SU-DHL-6 (cell line): ENCODE measurements around the gene GLE1.

Experiments used
- H2AFZ ChIP-seq: fragments of 200-600 bp; sonication (generic); 2 replicates; pipeline ENCODE4 v1.6.1; 2014; ENCODE audit warnings: low read depth, mild to moderate bottlenecking, moderate library complexity, mixed read lengths, antibody characterized with exemption, low read length; ENCODE audit not compliant: severe bottlenecking
- H3F3A ChIP-seq: fragments of 200-600 bp; shearing (Covaris generic); 2 replicates; pipeline ENCODE4 v1.6.0; 2016; ENCODE audit warnings: antibody characterized with exemption, mild to moderate bottlenecking; ENCODE audit not compliant: insufficient read depth
- H3K27ac ChIP-seq: fragments of 200-600 bp; sonication (generic); 2 replicates; pipeline ENCODE4 v1.5.1; 2016; ENCODE audit warnings: low read depth, mild to moderate bottlenecking, low read length, moderate library complexity, mixed read lengths
- H3K27me3 ChIP-seq: fragments of 200-600 bp; sonication (generic), shearing (Covaris generic); 2 replicates; pipeline ENCODE4 v1.6.0; 2014; ENCODE audit warnings: mild to moderate bottlenecking, low read length
- H3K36me3 ChIP-seq: fragments of 200-600 bp; sonication (generic); 2 replicates; pipeline ENCODE4 v1.6.1; 2014; ENCODE audit warnings: mild to moderate bottlenecking, low read length, mixed read lengths
- H3K4me2 ChIP-seq: fragments of 300-600, 200-600 bp; shearing (Covaris generic), sonication (generic); 2 replicates; pipeline ENCODE4 v1.6.0; 2014; ENCODE audit warnings: low read length, low read depth, mild to moderate bottlenecking; ENCODE audit not compliant: poor library complexity, severe bottlenecking
- H3K4me3 ChIP-seq: fragments of 200-600 bp; sonication (generic); 2 replicates; pipeline ENCODE4 v1.5.1; 2014; ENCODE audit warnings: antibody characterized with exemption, low read length, mild to moderate bottlenecking, mixed read lengths; ENCODE audit not compliant: insufficient read depth, poor library complexity, severe bottlenecking
- H3K79me2 ChIP-seq: fragments of 200-600 bp; sonication (generic); 2 replicates; pipeline ENCODE4 v1.6.1; 2014; ENCODE audit warnings: mild to moderate bottlenecking, low read length, moderate library complexity; ENCODE audit not compliant: insufficient read depth
- H3K9ac ChIP-seq: fragments of 200-600 bp; sonication (generic); 2 replicates; pipeline ENCODE4 v1.7.0; 2014; ENCODE audit warnings: mild to moderate bottlenecking, low read length
- H3K9me2 ChIP-seq: fragments of 200-600 bp; sonication (generic); replicated peaks from 2 replicates; pipeline ENCODE4 v1.6.1; 2014; ENCODE audit warnings: low read length; ENCODE audit not compliant: insufficient read depth
- H3K9me3 ChIP-seq: fragments of 200-600 bp; sonication (generic); 2 replicates; pipeline ENCODE4 v1.6.1; 2014; ENCODE audit warnings: low read length, mixed read lengths; ENCODE audit not compliant: insufficient read depth
- H4K20me1 ChIP-seq: fragments of 200-600 bp; sonication (generic); 2 replicates; pipeline ENCODE4 v1.6.1; 2014; ENCODE audit warnings: low read depth, mild to moderate bottlenecking, antibody characterized with exemption, low read length, moderate library complexity, mixed read lengths
- CTCF ChIP-seq: fragments of 200-600 bp; sonication (generic); IDR thresholded peaks from one replicate; pipeline ENCODE4 v1.5.1; 2017; ENCODE audit warnings: antibody characterized with exemption, mild to moderate bottlenecking, low read length, moderate library complexity; ENCODE audit not compliant: insufficient read depth, poor library complexity, severe bottlenecking
- EZH2phosphoT487 ChIP-seq: fragments of 200-600 bp; sonication (generic), shearing (Covaris generic); conservative IDR thresholded peaks from 2 replicates; pipeline ENCODE4 v1.6.1; 2018; ENCODE audit warnings: mild to moderate bottlenecking, antibody characterized with exemption, low read length, moderate library complexity, mixed read lengths

GLE1 gene

GRCh38 chr9:128523199-128523925, 18.8 kb downstream of the GLE1 start:
- no peak overlapping the region for H2AFZ ChIP-seq
- H3F3A ChIP-seq: no peaks in the 10 kb centered on the region
- no peaks in the 10 kb centered on the region for H3K79me2 ChIP-seq
- H3K9me2 ChIP-seq: no peaks in the 10 kb centered on the region
- no peaks in the 10 kb centered on the region for H3K27me3 ChIP-seq
- H3K9ac ChIP-seq: no peak overlapping the region
- no peak overlapping the region for H3K27ac ChIP-seq
- H3K4me3 ChIP-seq: no peak overlapping the region
- no peaks in the 10 kb centered on the region for H4K20me1 ChIP-seq
- H3K4me2 ChIP-seq: no peak overlapping the region
- H3K36me3 ChIP-seq: peaks cover 9% of the 10 kb centered on the region; the same call in 1 of the 2 replicates
- no peak for TF ChIP-seq CTCF
- no peak for TF ChIP-seq EZH2phosphoT487
- no peaks in the 10 kb centered on the region for H3K9me3 ChIP-seq

GRCh38 chr9:128526720-128527119, 22.2 kb downstream of the GLE1 start:
- H3K9ac ChIP-seq: no peak overlapping the region
- H3K4me2 ChIP-seq: no peak overlapping the region
- no peaks in the 10 kb centered on the region for H3K9me3 ChIP-seq
- no peaks in the 10 kb centered on the region for H3K9me2 ChIP-seq
- no peak overlapping the region for H2AFZ ChIP-seq
- H3K27me3 ChIP-seq: no peaks in the 10 kb centered on the region
- no peak overlapping the region for H3K27ac ChIP-seq
- H3K4me3 ChIP-seq: no peak overlapping the region
- H3K36me3 ChIP-seq: peaks cover 3% of the 10 kb centered on the region; the same call in 1 of the 2 replicates
- H3F3A ChIP-seq: no peaks in the 10 kb centered on the region
- H4K20me1 ChIP-seq: no peaks in the 10 kb centered on the region
- H3K79me2 ChIP-seq: no peaks in the 10 kb centered on the region
- TF ChIP-seq EZH2phosphoT487 (no peak), CTCF (no peak)

- no peak overlapping the region for H2AFZ ChIP-seq
- no peak overlapping the region for H3K4me3 ChIP-seq
- TF ChIP-seq CTCF (no peak), EZH2phosphoT487 (no peak)
- no peaks in the 10 kb centered on the region for H3K9me2 ChIP-seq
- H3K27ac ChIP-seq: no peak overlapping the region
- H3K4me2 ChIP-seq: no peak overlapping the region
- no peaks in the 10 kb centered on the region for H3K79me2 ChIP-seq
- H3K9me3 ChIP-seq: no peaks in the 10 kb centered on the region
- H3K9ac ChIP-seq: no peak overlapping the region
- H3K36me3 ChIP-seq: peaks cover 3% of the 10 kb centered on the region; the same call in 1 of the 2 replicates
- H3K27me3 ChIP-seq: no peaks in the 10 kb centered on the region
- H4K20me1 ChIP-seq: no peaks in the 10 kb centered on the region
- H3F3A ChIP-seq: no peaks in the 10 kb centered on the region
Measured at GRCh38 chr9:128528445-128529160, 24.1 kb downstream of the GLE1 start.
